SK-N-SH treated with all-trans-retinoic acid at 6 μM for 48 hours (cell line): ENCODE results near the gene CSPG5.

Experiments used
- ATAC-seq: fragments of 200-7000 bp; cut with Tn5 transposase; 3 replicates; pipeline ENCODE4 v1.9.1; 2020; ENCODE audit warnings: mild to moderate bottlenecking, moderate library complexity
- ARNTL ChIP-seq: fragments of 450-650 bp; formaldehyde crosslinking; IDR thresholded peaks from 2 replicates; pipeline ENCODE4 v1.5.0; 2020; ENCODE audit warnings: low read depth, mild to moderate bottlenecking, moderate library complexity, borderline replicate concordance
- CREB5 ChIP-seq: fragments of 250-450 bp; sonication (Bioruptor Pico); IDR thresholded peaks from 2 replicates; pipeline ENCODE4 v1.5.1; 2020; ENCODE audit warnings: low read depth, mild to moderate bottlenecking, moderate library complexity
- ESRRG ChIP-seq: fragments of 250-450 bp; sonication (Bioruptor Pico); IDR thresholded peaks from 2 replicates; pipeline ENCODE4 v1.6.1; 2021; ENCODE audit warnings: mild to moderate bottlenecking
- GLIS3 ChIP-seq: fragments of 250-450 bp; sonication (Bioruptor Pico); IDR thresholded peaks from 2 replicates; pipeline ENCODE4 v1.5.0; 2020; ENCODE audit warnings: mild to moderate bottlenecking, moderate library complexity
- ISL1 ChIP-seq: fragments of 250-450 bp; sonication (Bioruptor Pico); IDR thresholded peaks from 2 replicates; pipeline ENCODE4 v2.1.2; 2022; ENCODE audit warnings: mild to moderate bottlenecking, moderate library complexity
- PATZ1 ChIP-seq: fragments of 250-450 bp; sonication (Bioruptor Pico); IDR thresholded peaks from 2 replicates; pipeline ENCODE4 v1.8.0; 2020; ENCODE audit warnings: mild to moderate bottlenecking, moderate library complexity, borderline replicate concordance
- POU6F1 ChIP-seq: fragments of 250-450 bp; sonication (Bioruptor Pico); IDR thresholded peaks from 2 replicates; pipeline ENCODE4 v1.8.0; 2021; ENCODE audit warnings: low read depth, mild to moderate bottlenecking, moderate library complexity, borderline replicate concordance
- PPARA ChIP-seq: fragments of 250-450 bp; sonication (Bioruptor Pico); IDR thresholded peaks from 2 replicates; pipeline ENCODE4 v1.5.0; 2020; ENCODE audit warnings: mild to moderate bottlenecking, borderline replicate concordance
- TCF4 ChIP-seq: fragments of 250-450 bp; sonication (Bioruptor Pico); IDR thresholded peaks from 2 replicates; pipeline ENCODE4 v1.8.0; 2021; ENCODE audit warnings: mild to moderate bottlenecking, moderate library complexity, borderline replicate concordance
- TSHZ2 ChIP-seq: fragments of 250-450 bp; sonication (Bioruptor Pico); IDR thresholded peaks from 2 replicates; pipeline ENCODE4 v1.5.0; 2020; ENCODE audit warnings: mild to moderate bottlenecking, moderate library complexity
- ZC3H10 ChIP-seq: fragments of 250-450 bp; sonication (Bioruptor Pico); IDR thresholded peaks from 2 replicates; pipeline ENCODE4 v1.5.1; 2021; ENCODE audit warnings: mild to moderate bottlenecking, moderate library complexity
- ZFP30 ChIP-seq: fragments of 450-650 bp; formaldehyde crosslinking; IDR thresholded peaks from 2 replicates; pipeline ENCODE4 v1.5.0; 2022; ENCODE audit warnings: mild to moderate bottlenecking, moderate library complexity
- ZNF70 ChIP-seq: fragments of 450-650 bp; formaldehyde crosslinking; IDR thresholded peaks from 2 replicates; pipeline ENCODE4 v1.5.0; 2020; ENCODE audit warnings: mild to moderate bottlenecking, moderate library complexity
- ZNF8 ChIP-seq: fragments of 450-650 bp; formaldehyde crosslinking; IDR thresholded peaks from 2 replicates; pipeline ENCODE4 v1.5.0; 2020; ENCODE audit warnings: mild to moderate bottlenecking, moderate library complexity
- TF ChIP-seq, protein P1 (sequence below): fragments of 250-450 bp; sonication (Bioruptor Pico); IDR thresholded peaks from 2 replicates; pipeline ENCODE4 v1.5.1; 2021; ENCODE audit warnings: mild to moderate bottlenecking, moderate library complexity

The CSPG5 gene

GRCh38 chr3:47568901-47569300, 9.8 kb downstream of the CSPG5 start:
- TF ChIP-seq, protein P1, sequence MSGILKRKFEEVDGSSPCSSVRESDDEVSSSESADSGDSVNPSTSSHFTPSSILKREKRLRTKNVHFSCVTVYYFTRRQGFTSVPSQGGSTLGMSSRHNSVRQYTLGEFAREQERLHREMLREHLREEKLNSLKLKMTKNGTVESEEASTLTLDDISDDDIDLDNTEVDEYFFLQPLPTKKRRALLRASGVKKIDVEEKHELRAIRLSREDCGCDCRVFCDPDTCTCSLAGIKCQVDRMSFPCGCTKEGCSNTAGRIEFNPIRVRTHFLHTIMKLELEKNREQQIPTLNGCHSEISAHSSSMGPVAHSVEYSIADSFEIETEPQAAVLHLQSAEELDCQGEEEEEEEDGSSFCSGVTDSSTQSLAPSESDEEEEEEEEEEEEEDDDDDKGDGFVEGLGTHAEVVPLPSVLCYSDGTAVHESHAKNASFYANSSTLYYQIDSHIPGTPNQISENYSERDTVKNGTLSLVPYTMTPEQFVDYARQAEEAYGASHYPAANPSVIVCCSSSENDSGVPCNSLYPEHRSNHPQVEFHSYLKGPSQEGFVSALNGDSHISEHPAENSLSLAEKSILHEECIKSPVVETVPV (CRISPR knock-in tag), result no peak
- no peak for TF ChIP-seq ISL1 (CRISPR knock-in tag)
- no peak for TF ChIP-seq ZNF8 (CRISPR knock-in tag)
- no peak for TF ChIP-seq PPARA (CRISPR knock-in tag)
- no peak for TF ChIP-seq ZC3H10 (CRISPR knock-in tag)
- TF ChIP-seq PATZ1, result no peak
- no peak for TF ChIP-seq TSHZ2 (CRISPR knock-in tag)
- no peak for TF ChIP-seq CREB5 (CRISPR knock-in tag)
- no peak for ATAC-seq

- TF ChIP-seq ZNF8 (CRISPR knock-in tag) (no peak), ZFP30 (CRISPR knock-in tag) (no peak)
- TF ChIP-seq, all 23 proteins: peak for 0
- ATAC-seq, result no peak
These were observed 11.5 kb downstream of the CSPG5 start for GRCh38 chr3:47567149-47567548.

GRCh38 chr3:47566667-47567066, 12.0 kb downstream of the CSPG5 start:
- TF ChIP-seq, protein P1 (CRISPR knock-in tag), result no peak
- TF ChIP-seq ARNTL (CRISPR knock-in tag), result no peak
- no peak for TF ChIP-seq POU6F1 (CRISPR knock-in tag)
- TF ChIP-seq TSHZ2 (CRISPR knock-in tag), result no peak
- TF ChIP-seq ZC3H10 (CRISPR knock-in tag), result no peak
- TF ChIP-seq ZNF70, result no peak
- TF ChIP-seq ZFP30 (CRISPR knock-in tag), result no peak
- TF ChIP-seq PATZ1, result no peak
- no peak for TF ChIP-seq GLIS3
- TF ChIP-seq TCF4 (CRISPR knock-in tag), result no peak
- no peak for TF ChIP-seq ESRRG
- no peak for TF ChIP-seq ISL1 (CRISPR knock-in tag)

More at GRCh38 chr3:47566667-47567066, 12.0 kb downstream of the CSPG5 start:
- no peak for ATAC-seq
